Hepatocyte (in vitro differentiated cells): Measurements from ENCODE around the gene NOD2. TPM values are rescaled to one million over a fixed set of nuclear protein-coding genes. Genes with fewer than 3 reads are reported as not detected.

Source experiments
- DNase-seq: peaks from one replicate; pipeline ENCODE4 v3.0.0-alpha.2; 2016; ENCODE audit warnings: low spot score
- H2AFZ ChIP-seq: fragments of 200-600 bp; sonication (generic); 2 replicates; pipeline ENCODE4 v1.6.0; 2016; ENCODE audit warnings: antibody characterized with exemption, mild to moderate bottlenecking
- H3K27ac ChIP-seq: fragments of 200-600 bp; sonication (generic); 2 replicates; pipeline ENCODE4 v1.5.1; 2016; ENCODE audit warnings: mild to moderate bottlenecking
- H3K27me3 ChIP-seq: fragments of 200-600 bp; sonication (generic); 2 replicates; pipeline ENCODE4 v1.6.1; 2016
- H3K36me3 ChIP-seq: fragments of 200-600 bp; sonication (generic); replicated peaks from 2 replicates; pipeline ENCODE4 v1.5.1; 2016; ENCODE audit warnings: low read depth; ENCODE audit not compliant: insufficient read depth
- H3K4me1 ChIP-seq: fragments of 200-600 bp; sonication (generic); 2 replicates; pipeline ENCODE4 v1.5.1; 2016; ENCODE audit warnings: mild to moderate bottlenecking, moderate library complexity; ENCODE audit not compliant: insufficient read depth
- H3K4me2 ChIP-seq: fragments of 200-600 bp; sonication (generic); 2 replicates; pipeline ENCODE4 v1.6.0; 2016
- H3K4me3 ChIP-seq: fragments of 200-600 bp; sonication (generic); 2 replicates; pipeline ENCODE4 v1.5.1; 2016; ENCODE audit warnings: mild to moderate bottlenecking
- H3K79me2 ChIP-seq: fragments of 200-600 bp; sonication (generic); 2 replicates; pipeline ENCODE4 v1.6.0; 2017; ENCODE audit warnings: mild to moderate bottlenecking
- H3K9me2 ChIP-seq: fragments of 200-600 bp; sonication (generic); replicated peaks from 2 replicates; pipeline ENCODE4 v1.6.0; 2017; ENCODE audit warnings: mild to moderate bottlenecking; ENCODE audit not compliant: insufficient read depth
- H3K9me3 ChIP-seq: fragments of 200-600 bp; sonication (generic); 2 replicates; pipeline ENCODE4 v1.5.1; 2016; ENCODE audit warnings: low read depth, mild to moderate bottlenecking
- H4K20me1 ChIP-seq: fragments of 200-600 bp; sonication (generic); 2 replicates; pipeline ENCODE4 v1.6.0; 2016; ENCODE audit warnings: mild to moderate bottlenecking; ENCODE audit not compliant: insufficient read depth, poor library complexity, severe bottlenecking
- EZH2 ChIP-seq: fragments of 200-600 bp; sonication (generic); IDR thresholded peaks from 2 replicates; pipeline ENCODE4 v1.6.1; 2016; ENCODE audit warnings: antibody characterized with exemption, mild to moderate bottlenecking, borderline replicate concordance
- EZH2phosphoT487 ChIP-seq: fragments of 200-600 bp; sonication (generic); IDR thresholded peaks from one replicate; pipeline ENCODE4 v1.6.1; 2018; ENCODE audit warnings: antibody characterized with exemption, mild to moderate bottlenecking, low read depth, moderate library complexity; ENCODE audit not compliant: unreplicated experiment, severe bottlenecking
- WGBS: methylation state at CpG from one replicate; pipeline ENCODE4 v1.1.6; 2016; ENCODE audit warnings: low lambda C conversion rate; ENCODE audit errors: missing lambda C conversion rate; 5-methylcytosine and 5-hydroxymethylcytosine counted together
- polyA plus RNA-seq: library from polyadenylated mRNA; unstranded; fragments of >200 nt; fragmentation: Nextera tagmentation; extraction: Ambion mirVana; gene quantifications from 2 replicates; pipeline ENCODE4 v1.2.1, GENCODE V29; 2016
- total RNA-seq: library from RNA; depleted of rRNA; stranded (reverse); fragments of >200 nt; gene quantifications from 2 replicates; pipeline ENCODE4 v1.2.3, GENCODE V29; 2014
- TF ChIP-seq, protein P1 (sequence below): fragments of 200-600 bp; sonication (generic); IDR thresholded peaks from 2 replicates; pipeline ENCODE4 v1.5.1; 2016; ENCODE audit warnings: antibody characterized with exemption, mild to moderate bottlenecking; ENCODE audit not compliant: poor library complexity

NOD2 gene
- total and polyA plus RNA-seq, 2 experiments from 2014 or later = 0.13 TPM; not detected in 1

- no peaks in the 10 kb centered on the region for H3K4me1 ChIP-seq
- DNase-seq = no peak
- H3K79me2 ChIP-seq = no peaks in the 10 kb centered on the region
- H3K4me2 ChIP-seq = peak overlapping the region; percentile 89
- H4K20me1 ChIP-seq = no peaks in the 10 kb centered on the region
- no peaks in the 10 kb centered on the region for H3K36me3 ChIP-seq
- TF ChIP-seq EZH2phosphoT487 = no peak
- TF ChIP-seq, protein P1, sequence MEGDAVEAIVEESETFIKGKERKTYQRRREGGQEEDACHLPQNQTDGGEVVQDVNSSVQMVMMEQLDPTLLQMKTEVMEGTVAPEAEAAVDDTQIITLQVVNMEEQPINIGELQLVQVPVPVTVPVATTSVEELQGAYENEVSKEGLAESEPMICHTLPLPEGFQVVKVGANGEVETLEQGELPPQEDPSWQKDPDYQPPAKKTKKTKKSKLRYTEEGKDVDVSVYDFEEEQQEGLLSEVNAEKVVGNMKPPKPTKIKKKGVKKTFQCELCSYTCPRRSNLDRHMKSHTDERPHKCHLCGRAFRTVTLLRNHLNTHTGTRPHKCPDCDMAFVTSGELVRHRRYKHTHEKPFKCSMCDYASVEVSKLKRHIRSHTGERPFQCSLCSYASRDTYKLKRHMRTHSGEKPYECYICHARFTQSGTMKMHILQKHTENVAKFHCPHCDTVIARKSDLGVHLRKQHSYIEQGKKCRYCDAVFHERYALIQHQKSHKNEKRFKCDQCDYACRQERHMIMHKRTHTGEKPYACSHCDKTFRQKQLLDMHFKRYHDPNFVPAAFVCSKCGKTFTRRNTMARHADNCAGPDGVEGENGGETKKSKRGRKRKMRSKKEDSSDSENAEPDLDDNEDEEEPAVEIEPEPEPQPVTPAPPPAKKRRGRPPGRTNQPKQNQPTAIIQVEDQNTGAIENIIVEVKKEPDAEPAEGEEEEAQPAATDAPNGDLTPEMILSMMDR = no peak
- no peak for TF ChIP-seq EZH2
- H3K27me3 ChIP-seq = no peaks in the 10 kb centered on the region
- no peak overlapping the region for H3K27ac ChIP-seq
- H3K9me2 ChIP-seq = no peaks in the 10 kb centered on the region
- no peak overlapping the region for H2AFZ ChIP-seq
- no peak overlapping the region for H3K4me3 ChIP-seq
- 94% methylated on average over 3 of the region's 3 CpGs for WGBS
- no peaks in the 10 kb centered on the region for H3K9me3 ChIP-seq
Observed at GRCh38 chr16:50743581-50744225, 50.3 kb downstream of the NOD2 start.

GRCh38 chr16:50744881-50745280 lies 51.5 kb downstream of the NOD2 start:
- H3K9me3 ChIP-seq = no peaks in the 10 kb centered on the region
- TF ChIP-seq EZH2 = no peak
- TF ChIP-seq, protein P1 = no peak
- TF ChIP-seq EZH2phosphoT487 = no peak
- H3K4me1 ChIP-seq = no peaks in the 10 kb centered on the region
- H3K36me3 ChIP-seq = no peaks in the 10 kb centered on the region
- H3K4me2 ChIP-seq = no peak overlapping the region
- no peak overlapping the region for H3K27ac ChIP-seq
- WGBS = 83% methylated on average over 3 of the region's 3 CpGs
- no peak for DNase-seq
- no peak overlapping the region for H2AFZ ChIP-seq
- no peak overlapping the region for H3K4me3 ChIP-seq
- H4K20me1 ChIP-seq = no peaks in the 10 kb centered on the region
- H3K9me2 ChIP-seq = no peaks in the 10 kb centered on the region
- H3K27me3 ChIP-seq = no peaks in the 10 kb centered on the region
- no peaks in the 10 kb centered on the region for H3K79me2 ChIP-seq

DNA sequence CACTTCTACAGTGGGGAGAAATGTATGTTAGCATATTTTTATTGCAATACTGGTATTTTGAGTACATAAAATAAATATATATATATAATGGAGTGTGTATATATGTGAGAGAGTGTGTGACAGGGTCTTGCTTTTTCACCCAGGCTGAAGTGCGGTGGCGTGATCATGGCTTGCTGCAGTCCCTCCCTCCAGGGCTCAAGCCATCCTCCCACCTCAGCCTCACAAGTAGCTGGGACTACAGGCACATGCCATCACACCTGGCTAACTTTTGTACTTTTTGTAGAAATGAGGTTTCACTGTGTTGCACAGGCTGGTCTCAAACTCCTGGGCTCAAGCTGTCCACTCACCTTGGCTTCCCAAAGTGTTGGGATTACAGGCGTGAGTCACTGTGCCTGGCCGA lies 52.5 kb downstream of the NOD2 start:
- Histone ChIP-seq H3K4me1 (no peaks in the 10 kb centered on the region), H3K27ac (no peak overlapping the region), H3K4me3 (no peak overlapping the region), H2AFZ (no peak overlapping the region), H4K20me1 (no peaks in the 10 kb centered on the region), H3K4me2 (no peak overlapping the region), H3K27me3 (no peaks in the 10 kb centered on the region), H3K79me2 (no peaks in the 10 kb centered on the region), H3K36me3 (no peaks in the 10 kb centered on the region), H3K9me2 (no peaks in the 10 kb centered on the region), H3K9me3 (no peaks in the 10 kb centered on the region)
- no peak for DNase-seq
- TF ChIP-seq, protein P1 = no peak
- TF ChIP-seq EZH2phosphoT487 = no peak
- TF ChIP-seq EZH2 = no peak
- WGBS = 84% methylated on average over 4 of the region's 4 CpGs
